ENCODE data around the gene TAF1D. TPM values are rescaled to one million over a fixed set of nuclear protein-coding genes. Genes with fewer than 3 reads are reported as not detected.

TAF1D gene, protein sequence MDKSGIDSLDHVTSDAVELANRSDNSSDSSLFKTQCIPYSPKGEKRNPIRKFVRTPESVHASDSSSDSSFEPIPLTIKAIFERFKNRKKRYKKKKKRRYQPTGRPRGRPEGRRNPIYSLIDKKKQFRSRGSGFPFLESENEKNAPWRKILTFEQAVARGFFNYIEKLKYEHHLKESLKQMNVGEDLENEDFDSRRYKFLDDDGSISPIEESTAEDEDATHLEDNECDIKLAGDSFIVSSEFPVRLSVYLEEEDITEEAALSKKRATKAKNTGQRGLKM
- total RNA-seq, result 88.2 and 130 TPM in 2 replicates

DNA sequence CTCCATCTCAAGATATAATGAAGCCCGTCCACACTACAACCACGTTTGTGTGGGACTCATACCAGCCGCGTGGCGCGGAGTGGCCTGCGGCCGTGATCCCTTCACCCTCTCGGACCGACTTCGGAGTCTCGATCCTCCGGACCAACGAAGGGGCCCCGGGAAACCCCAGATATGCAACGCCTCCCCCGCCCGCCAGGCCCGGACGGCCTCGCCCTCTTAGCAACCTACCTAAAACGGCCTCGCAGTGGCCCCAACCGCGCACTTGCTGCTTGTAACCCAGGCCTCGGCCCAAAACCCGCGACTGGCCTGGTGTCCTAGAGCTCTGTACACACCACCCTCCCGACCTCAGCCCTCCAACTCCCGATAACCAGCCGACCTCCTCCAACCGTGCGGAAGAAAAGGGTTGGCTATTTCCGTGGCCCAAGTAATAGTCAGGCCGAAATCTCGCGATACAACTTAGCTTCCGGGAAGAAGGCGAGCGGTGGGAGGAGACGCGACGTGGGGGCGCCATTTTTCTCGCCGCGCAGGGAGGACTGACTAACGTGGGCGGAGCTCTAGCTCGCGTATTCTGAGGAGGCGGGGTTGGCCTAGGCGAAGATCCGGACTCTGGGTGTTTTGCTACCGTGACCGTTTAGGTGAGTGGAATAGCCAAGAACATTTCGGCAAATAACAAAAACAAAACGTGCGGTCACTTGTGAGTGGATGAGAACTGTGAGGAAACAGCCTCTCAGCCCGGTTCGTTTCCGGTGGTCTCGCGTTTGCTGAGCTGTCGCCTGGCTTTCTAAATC, at the start of gene TAF1D, which contains the start of gene C11orf54:
Gene TAF1D, minus strand, starts transcription at position 402 of the 788 bp plus-strand sequence. CDS start 2,191 bp downstream, outside the sequence.
Gene C11orf54, plus strand, starts transcription at position 579 of the 788 bp plus-strand sequence. CDS start 5,722 bp downstream, outside the sequence.

DNA sequence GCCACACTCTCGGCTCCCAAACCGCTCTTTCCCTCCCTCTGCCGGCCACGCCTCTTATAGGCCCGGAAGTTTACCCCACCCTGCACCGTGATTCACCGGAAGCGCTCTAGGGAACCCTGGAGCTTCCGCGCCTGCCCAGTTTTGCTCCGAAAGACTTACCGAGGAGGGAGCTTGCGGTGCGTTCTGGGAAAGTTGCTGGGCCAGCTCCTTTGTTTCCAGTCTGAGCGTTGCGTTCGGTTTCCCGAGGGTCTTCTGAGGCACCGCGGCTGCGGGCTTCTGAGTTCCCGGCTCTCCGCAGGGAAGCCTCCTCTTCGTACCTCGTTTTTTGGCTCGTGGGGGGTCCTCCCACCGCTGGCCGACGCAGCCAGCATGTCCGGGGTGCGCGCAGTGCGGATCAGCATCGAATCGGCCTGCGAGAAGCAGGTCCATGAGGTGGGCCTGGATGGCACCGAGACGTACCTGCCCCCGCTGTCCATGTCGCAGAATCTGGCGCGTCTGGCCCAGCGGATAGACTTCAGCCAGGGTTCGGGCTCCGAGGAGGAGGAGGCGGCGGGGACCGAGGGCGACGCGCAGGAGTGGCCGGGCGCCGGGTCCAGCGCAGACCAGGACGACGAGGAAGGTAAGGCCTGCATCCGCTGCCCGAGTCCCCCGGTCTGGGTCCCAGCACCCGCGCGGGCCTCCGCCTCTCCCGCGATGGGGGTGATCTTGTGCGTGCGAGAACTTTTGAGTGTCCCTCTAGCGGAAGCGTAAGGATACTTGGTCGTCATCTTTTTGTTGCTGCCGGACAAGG, 43.0 kb upstream of the TAF1D start, which contains the start of gene MED17:
Gene MED17, plus strand, starts transcription at position 138 of the 790 bp plus-strand sequence. Its CDS starts 232 bp downstream, at position 370.

Other genes starting within 250 kb of the TAF1D start
- 2.9 and 7.1 TPM in 2 replicates for gene SMCO4, start 198.1 kb downstream of the TAF1D start, total RNA-seq
- 12.2 and 17.3 TPM in 2 replicates for gene CEP295, start 79.8 kb downstream of the TAF1D start, total RNA-seq
- 20.7 and 32.9 TPM in 2 replicates for gene C11orf54, start 177 bp upstream of the TAF1D start, total RNA-seq
- gene MED17, start 42.8 kb upstream of the TAF1D start, total RNA-seq, result 21.0 and 30.5 TPM in 2 replicates
- under 0.01 TPM in 1 of 2 replicates, not detected in the other for gene VSTM5, start 109.1 kb upstream of the TAF1D start, total RNA-seq